PFSK-1 (cell line): ENCODE results near the gene REPIN1.

Experiments used
- FOXP2 ChIP-seq: optimal IDR thresholded peaks from 2 replicates; pipeline ENCODE3; 2011; ENCODE audit warnings: borderline replicate concordance, control low read depth, inconsistent platforms; ENCODE audit not compliant: insufficient read depth; ENCODE audit errors: extremely low read length, extremely low read depth
- POLR2AphosphoS5 ChIP-seq: IDR thresholded peaks from 2 replicates; pipeline ENCODE4 v1.6.1; 2012; ENCODE audit warnings: low read depth, mild to moderate bottlenecking, control low read depth, low read length, moderate library complexity
- REST ChIP-seq, 2 experiments: IDR thresholded peaks; 2 replicates each; pipeline versions ENCODE4 v1.6.1 to v1.8.0; 2011 to 2012; ENCODE audit warnings: low read depth in 2 of 2, low read length in 2 of 2, control low read depth in 1 of 2, inconsistent platforms in 1 of 2, mild to moderate bottlenecking in 1 of 2, moderate library complexity in 1 of 2; ENCODE audit not compliant: insufficient read depth in 1 of 2
- SIN3A ChIP-seq: IDR thresholded peaks from 2 replicates; pipeline ENCODE4 v1.6.1; 2012; ENCODE audit warnings: mild to moderate bottlenecking, low read length, moderate library complexity, borderline replicate concordance; ENCODE audit not compliant: insufficient read depth
- TAF1 ChIP-seq: IDR thresholded peaks from 2 replicates; pipeline ENCODE4 v1.6.1; 2012; ENCODE audit warnings: low read length, control low read depth, borderline replicate concordance; ENCODE audit not compliant: insufficient read depth

REPIN1 gene

GRCh38 chr7:150329331-150330120, 39.1 kb upstream of the REPIN1 start:
- no peak for TF ChIP-seq REST (IDR thresholded peaks at IDR 0.05; ENCODE audit: insufficient read depth in 1 of 2, low read depth in 2 of 2, low read length in 2 of 2)
- no peak for TF ChIP-seq SIN3A
- TF ChIP-seq TAF1, result no peak
- TF ChIP-seq POLR2AphosphoS5, result no peak
- TF ChIP-seq FOXP2, result no peak

GRCh38 chr7:150330211-150330885, 38.3 kb upstream of the REPIN1 start:
- no peak for TF ChIP-seq TAF1
- TF ChIP-seq SIN3A, result no peak
- TF ChIP-seq POLR2AphosphoS5, result no peak
- TF ChIP-seq REST (IDR thresholded peaks at IDR 0.05; ENCODE audit: insufficient read depth in 1 of 2, low read depth in 2 of 2, low read length in 2 of 2), result no peak
- TF ChIP-seq FOXP2, result no peak

GRCh38 chr7:150332852-150333635, 35.6 kb upstream of the REPIN1 start:
- TF ChIP-seq REST (IDR thresholded peaks at IDR 0.05; ENCODE audit: insufficient read depth in 1 of 2, low read depth in 2 of 2, low read length in 2 of 2), result no peak
- no peak for TF ChIP-seq SIN3A
- TF ChIP-seq TAF1, result no peak
- TF ChIP-seq POLR2AphosphoS5, result no peak
- no peak for TF ChIP-seq FOXP2

GRCh38 chr7:150333659-150334058, 35.0 kb upstream of the REPIN1 start:
- no peak for TF ChIP-seq REST (IDR thresholded peaks at IDR 0.05; ENCODE audit: insufficient read depth in 1 of 2, low read depth in 2 of 2, low read length in 2 of 2)
- no peak for TF ChIP-seq FOXP2
- TF ChIP-seq TAF1, result no peak
- no peak for TF ChIP-seq POLR2AphosphoS5
- no peak for TF ChIP-seq SIN3A
